ENCODE measurements around the gene COG8.

GRCh38 chr16:69346683-69347082 is 7.3 kb upstream of the COG8 start:
- TF ChIP-seq POLR2A (IDR thresholded peaks at IDR 0.05; ENCODE audit: low read depth, low read length) (no peak), SPI1 (IDR thresholded peaks at IDR 0.05; ENCODE audit: low read depth, low read length) (no peak), TAF1 (IDR thresholded peaks at IDR 0.05; ENCODE audit: low read depth, low read length) (no peak)

Data from GM12891 (cell line).